HG03045 (cell line): ENCODE measurements around the gene GLT8D1.
"Not testable (repeated sequence)": the region's sequence is repeated elsewhere in the genome, so short reads cannot be mapped to it uniquely, and the experiment has no call there.

Source experiments
- ATAC-seq: cut with Tn5 transposase; IDR thresholded peaks from one replicate; pipeline ENCODE4 v1.9.1; 2021; ENCODE audit warnings: mild to moderate bottlenecking, moderate library complexity; ENCODE audit not compliant: unreplicated experiment

GLT8D1 gene

DNA sequence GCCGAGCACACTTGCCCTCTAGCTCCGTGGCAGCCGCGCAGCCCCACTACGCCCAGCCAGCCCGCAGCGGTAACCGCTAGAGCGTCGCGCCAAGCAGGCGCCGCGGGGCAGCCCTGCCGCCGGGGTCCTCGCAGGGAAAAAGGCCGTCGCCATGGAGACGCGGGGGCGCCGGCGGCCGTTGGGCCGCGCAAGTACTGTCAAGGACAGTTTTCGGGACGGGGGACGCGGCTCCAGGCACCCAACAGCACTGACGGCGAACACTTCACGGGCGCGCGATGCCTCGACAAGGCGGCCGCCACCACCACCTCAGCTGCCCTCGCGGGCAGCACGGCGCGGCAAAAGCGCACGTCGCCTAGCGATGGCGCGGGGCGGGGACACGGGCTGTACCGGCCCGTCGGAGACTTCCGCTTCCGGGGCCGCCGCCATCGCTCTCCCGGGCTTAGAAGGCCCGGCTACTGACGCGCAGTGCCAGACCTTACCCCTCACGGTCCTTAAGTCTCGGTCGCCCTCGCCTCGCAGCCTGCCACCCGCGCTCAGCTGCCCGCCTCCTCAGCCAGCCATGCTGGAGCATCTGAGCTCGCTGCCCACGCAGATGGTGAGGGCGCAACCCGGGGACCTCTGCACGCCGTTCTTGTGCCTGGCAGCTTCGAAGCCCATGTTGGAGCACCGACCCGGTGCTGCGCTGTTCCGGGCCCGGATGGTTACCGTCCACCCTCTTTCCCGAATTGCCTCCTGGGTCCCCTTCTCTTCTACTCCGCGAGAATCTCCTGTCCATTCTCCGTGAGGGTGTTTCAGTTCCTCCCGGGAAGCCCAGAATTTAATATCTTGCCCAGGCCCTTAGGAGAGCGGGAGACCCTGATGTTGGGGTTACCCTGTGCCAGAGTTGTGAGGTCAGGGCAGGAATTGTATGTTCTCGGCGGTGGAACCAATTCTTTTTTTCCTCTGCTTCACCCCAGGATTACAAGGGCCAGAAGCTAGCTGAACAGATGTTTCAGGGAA, at the start of gene GLT8D1, which contains the start of gene SPCS1:
GLT8D1 (minus strand) TSS at position 104 of the 999 bp plus-strand sequence. CDS start 5,331 bp downstream, outside the sequence.
SPCS1 (plus strand) TSS at position 419 of the 999 bp plus-strand sequence; CDS start at position 560, 141 bp downstream.
- peak; percentile 77 for ATAC-seq

- ATAC-seq = no peak
Observed at GRCh38 chr3:52754373-52754772, 48.8 kb upstream of the GLT8D1 start.

GRCh38 chr3:52752045-52752660, 46.6 kb upstream of the GLT8D1 start:
- ATAC-seq = no peak

DNA sequence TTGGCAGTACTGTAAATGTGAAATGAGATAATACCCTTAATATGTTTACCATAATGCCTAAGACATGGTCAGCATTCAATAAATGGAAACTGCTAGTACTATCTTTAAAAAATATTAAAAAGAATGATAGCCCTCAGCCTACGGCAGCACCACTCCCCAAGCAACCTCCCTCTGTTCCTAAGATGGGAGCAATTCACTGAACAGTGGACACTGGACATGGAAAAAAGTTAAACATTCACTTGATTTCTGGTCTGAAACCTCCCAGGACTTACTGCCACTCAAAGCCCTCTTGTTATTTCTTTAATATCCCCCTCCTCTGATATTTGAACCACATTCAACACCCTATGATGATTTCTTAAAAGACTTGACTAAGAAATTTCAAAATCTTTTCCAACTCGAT, 38.1 kb upstream of the GLT8D1 start:
- no peak for ATAC-seq

DNA sequence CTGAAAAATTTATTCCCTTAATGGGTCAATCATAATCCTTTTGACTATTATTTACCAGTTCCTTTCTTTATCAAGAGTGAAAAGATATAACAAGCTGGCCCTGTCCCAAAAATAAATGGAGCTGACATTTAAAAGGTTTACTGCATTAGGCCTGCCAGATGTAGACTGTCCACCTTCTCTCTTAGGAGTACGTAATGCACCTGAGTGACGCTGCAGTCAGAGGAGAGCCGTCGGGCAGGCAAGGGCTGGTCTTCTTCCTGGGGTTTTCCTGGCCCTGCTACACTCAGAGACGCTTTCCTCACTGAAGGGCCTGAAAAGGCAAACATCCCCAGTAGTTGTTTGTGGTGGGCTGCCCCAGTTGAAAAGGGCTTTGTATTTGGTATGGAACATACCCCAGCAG, 37.6 kb upstream of the GLT8D1 start:
- no peak for ATAC-seq

GRCh38 chr3:52742418-52743041, 36.9 kb upstream of the GLT8D1 start:
- ATAC-seq = no peak

DNA sequence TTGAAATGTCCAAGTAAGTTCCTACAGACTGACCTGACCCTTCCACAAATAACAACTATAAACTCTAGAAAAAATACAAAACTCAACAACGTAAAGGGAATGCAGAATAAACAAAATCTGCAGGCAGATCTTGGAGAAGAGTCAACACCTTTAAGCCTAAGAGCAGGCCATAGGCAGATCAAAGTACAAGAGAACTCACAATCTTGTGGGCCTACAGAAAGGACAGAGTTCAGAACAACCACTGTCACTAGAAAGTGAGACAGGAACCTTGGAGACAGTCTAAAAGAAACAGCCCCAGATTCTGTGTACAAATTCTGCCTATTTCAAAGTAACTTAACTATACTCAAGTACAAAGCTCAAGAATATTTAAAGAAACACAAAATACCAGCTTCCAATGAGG, 34.1 kb upstream of the GLT8D1 start:
- no peak for ATAC-seq

DNA sequence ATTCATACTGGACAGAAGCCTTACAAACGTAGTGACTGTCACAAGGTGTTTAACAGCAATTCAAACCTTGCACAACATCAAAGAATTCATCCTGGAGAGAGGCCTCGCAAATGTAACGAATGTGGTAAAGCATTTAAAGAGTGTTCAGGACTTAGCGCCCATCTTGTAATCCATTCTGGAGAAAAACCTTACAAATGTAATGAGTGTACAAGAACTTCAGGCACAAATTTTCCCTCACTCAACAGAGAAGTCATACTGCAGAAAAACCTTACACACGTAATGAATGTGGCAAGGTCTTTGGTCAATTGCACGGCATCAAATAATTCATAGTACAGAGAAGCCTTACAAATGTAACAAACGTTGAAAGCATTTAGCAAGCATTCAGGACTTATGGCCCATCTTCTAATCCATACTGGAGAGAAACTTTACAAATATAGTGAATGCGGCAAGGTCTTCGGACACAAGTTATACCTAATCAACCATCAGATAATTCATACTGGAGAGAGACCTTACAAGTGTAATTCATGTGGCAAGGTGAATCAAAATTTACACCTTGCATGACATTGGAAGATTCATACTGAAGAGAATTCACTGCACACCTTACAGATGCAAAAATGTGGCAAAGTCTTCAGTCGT, 27.8 kb upstream of the GLT8D1 start:
- ATAC-seq = no peak

GRCh38 chr3:52731590-52731989, 26.0 kb upstream of the GLT8D1 start:
- ATAC-seq = no peak

DNA sequence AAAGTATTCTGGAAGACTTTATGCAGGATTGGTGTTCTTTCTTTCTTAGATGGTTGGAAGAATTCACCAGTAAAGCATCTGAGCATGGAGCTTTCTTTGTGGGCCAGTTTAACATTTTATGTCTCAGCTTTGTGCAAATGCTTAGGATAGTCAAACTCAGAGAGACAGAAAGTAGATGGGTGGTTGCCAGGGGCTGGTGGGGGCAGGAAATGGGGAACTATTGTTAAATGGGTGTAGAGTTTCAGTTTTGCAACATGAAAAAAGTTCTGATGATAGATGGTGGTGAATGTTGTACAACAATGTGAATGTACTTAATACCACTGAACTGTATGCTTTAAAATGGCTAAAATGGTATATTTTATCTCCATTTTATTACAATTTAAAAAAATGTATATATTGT, 25.1 kb upstream of the GLT8D1 start:
- ATAC-seq = no peak

- ATAC-seq = not testable (repeated sequence)
Observed at GRCh38 chr3:52728753-52729152, 23.2 kb upstream of the GLT8D1 start.

DNA sequence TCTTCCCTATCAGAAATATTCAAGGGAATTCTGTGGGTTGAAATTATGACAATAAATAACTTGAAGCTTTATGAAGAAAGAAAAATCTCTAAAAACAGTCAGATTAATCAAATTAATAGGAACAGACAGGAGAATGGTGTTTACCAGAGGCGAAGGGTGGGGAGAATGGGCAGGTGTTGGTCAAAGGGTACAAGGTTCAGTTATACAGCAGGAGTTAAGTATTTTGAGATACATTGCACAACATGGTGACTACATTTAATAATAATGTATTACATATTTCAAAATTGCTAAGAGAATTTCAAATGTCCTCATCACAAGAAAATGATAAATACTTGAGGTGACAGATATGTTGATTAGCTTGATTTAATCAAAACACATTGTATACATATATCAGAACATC, 18.9 kb upstream of the GLT8D1 start:
- ATAC-seq = no peak

GRCh38 chr3:52723935-52724334, 18.3 kb upstream of the GLT8D1 start:
- no peak for ATAC-seq

DNA sequence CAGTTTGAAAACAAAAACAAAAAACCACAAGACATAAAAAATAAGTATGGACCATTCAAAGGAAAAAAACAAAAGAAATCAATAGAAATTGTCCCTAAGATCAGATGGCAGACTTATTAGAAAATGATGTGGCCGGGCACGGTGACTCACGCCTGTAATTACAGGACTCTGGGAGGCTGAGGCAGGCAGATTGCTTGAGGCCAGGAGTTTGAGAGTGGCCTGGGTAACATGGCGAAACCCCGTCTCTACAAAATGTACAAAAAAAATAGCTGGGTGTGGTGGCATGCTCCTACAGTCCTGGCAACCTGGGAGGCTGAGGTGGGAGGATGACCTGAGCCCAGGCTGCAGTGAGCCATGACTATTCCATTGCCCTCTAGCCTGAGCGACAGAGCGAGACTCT, 16.9 kb upstream of the GLT8D1 start:
- no peak for ATAC-seq

- no peak for ATAC-seq
Observed at GRCh38 chr3:52721730-52722008, 16.1 kb upstream of the GLT8D1 start.

GRCh38 chr3:52721002-52721729, 15.6 kb upstream of the GLT8D1 start:
- no peak for ATAC-seq

DNA sequence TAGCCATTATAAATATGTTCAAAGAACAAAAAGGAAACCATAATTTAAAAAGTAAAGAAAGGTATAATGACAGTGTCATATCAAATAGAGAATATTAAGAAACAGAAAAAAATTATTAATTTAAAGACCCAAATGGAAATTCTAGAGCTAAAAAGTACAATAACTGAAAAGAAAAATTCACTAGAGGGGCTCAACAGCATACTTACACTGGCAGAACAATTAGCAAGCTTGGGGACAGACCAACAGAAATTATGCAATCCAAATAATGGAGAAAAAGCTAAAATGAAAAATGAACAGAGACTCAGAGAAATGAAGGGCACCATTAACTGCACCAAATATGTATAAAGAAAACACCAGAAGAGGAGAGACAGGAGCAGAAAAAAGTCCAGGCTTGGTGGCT, 14.0 kb upstream of the GLT8D1 start:
- no peak for ATAC-seq

DNA sequence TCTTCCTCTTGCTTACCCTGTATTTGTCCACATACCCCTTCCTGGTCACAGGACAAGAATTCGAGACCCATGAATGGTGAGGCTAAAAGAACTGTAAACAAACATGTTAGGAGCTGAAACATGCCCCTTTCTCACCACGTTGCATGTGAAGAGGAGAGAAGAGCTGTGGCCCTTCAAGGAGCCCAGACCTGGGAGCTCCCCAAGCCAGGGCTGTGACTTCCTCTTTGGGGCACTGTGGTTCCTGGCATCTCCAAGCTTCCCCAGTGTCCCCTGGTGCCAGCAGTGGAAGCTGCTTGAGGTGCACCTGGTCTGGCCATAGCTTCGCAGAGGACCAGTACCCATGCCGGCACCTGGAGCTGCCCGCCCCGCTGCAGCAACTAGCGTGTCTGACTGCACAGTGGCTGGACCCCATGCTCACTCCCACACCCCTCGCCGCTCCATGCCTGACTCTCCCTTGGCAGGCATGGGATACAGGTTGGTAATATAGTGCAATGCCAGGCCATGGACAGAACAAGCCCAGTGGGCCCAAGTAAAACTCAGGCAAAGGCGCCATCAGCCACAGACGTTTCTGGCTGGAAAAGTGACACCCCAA, 10.2 kb upstream of the GLT8D1 start:
- ATAC-seq = no peak

DNA sequence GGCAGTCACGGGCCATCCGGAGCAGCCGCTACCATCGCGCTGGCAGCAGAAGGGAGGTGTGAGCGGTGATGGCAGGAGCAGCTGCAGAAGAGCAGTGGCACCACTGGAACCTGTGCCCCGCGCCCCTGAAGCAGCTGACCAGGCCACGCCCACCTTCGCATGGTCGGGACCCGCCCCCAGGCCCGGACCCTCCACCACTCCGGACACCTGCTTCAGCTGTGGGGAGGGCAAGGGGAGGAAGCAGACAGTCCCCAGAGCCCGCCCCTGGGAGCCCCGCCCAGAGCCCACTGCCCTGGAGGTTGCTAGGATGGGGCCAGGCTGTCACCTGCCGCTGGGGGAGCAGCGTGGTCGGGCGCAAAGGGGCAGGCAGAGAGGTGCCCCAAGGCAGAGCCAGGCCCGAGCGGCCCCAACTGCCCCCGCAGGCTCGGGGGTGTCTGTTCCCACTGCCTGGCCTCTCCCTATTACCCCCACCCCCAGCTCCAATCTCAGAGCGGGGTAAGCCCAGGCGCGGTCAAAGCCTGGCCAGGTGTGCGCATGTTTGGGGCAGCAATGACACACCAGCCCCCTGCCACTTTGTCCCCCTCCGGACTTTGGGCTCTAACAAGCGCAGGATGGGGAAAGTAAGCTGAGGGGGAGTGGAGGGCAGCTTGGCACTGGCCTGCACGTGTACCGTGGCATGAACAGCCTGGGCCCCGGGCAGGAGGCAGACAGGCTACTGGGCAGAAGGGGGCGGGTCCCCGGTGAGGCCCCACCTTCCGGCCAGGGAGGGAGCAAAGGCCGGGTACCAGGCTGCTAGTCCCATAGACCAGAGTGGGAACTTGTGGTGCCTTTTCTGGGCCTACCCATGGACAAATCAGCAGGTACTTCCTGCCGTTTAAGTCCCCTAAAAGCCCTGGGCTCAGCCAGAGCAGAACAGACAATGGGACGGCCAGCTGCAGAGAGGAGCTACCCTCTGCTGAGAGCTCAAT, 9.0 kb upstream of the GLT8D1 start:
- no peak for ATAC-seq
